ENCODE results near the gene RNF123. TPM values are rescaled to one million over a fixed set of nuclear protein-coding genes. Genes with fewer than 3 reads are reported as not detected.

RNF123 gene
- total and polyA plus RNA-seq, 2 donors (not counting 1 experiment from before 2014, with no cell fraction given) = 51.8 to 69.0 TPM

DNA sequence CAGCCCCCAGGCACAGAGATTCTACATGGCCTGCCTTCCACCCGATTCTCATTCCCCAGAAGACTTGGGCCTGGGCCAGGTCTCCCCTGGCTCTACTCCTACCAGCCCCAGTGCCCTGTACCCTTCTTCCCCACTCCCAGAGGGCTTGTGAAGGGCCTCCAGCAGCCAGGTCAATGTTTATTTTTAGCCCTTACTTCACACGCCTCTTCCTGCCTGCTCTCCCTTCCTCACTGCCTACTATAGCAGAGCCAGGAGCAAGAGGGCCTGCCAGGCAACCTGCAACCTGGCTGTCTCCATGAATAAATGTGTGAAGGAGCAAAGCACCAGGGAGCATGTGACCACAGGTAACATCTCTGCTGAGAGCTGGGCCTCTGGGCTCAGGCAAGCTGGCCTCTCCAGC lies 41.6 kb upstream of the RNF123 start:
- Histone ChIP-seq H3K4me2 (replicated peaks; ENCODE audit: low read depth, low read length, poor library complexity, severe bottlenecking) (no peak overlapping the region), H3K27me3 (replicated peaks in 1 of 4; ENCODE audit: control extremely low read depth in 1 of 4, control insufficient read depth in 3 of 4, insufficient read depth in 4 of 4, low read length in 3 of 4) (no peaks in the 10 kb centered on the region), H3K4me3 (ENCODE audit: control extremely low read depth in 1 of 5, extremely low read depth in 1 of 5, insufficient read depth in 1 of 5, low read depth in 2 of 5, low read length in 4 of 5) (no peak overlapping the region), H3K27ac (ENCODE audit: low read length in 2 of 2) (no peak overlapping the region), H3K9ac (ENCODE audit: low read length) (no peak overlapping the region), H3K4me1 (ENCODE audit: control insufficient read depth in 2 of 2, insufficient read depth in 2 of 2, low read length in 2 of 2) (no peaks in the 10 kb centered on the region), H3K79me2 (ENCODE audit: control insufficient read depth, insufficient read depth, low read length) (no peaks in the 10 kb centered on the region), H3K9me3 (ENCODE audit: control extremely low read depth in 1 of 3, control insufficient read depth in 2 of 3, insufficient read depth in 1 of 3, low read length in 2 of 3) (no peaks in the 10 kb centered on the region), H3K36me3 (replicated peaks in 1 of 2; ENCODE audit: control extremely low read depth in 1 of 2, control insufficient read depth in 1 of 2, extremely low read depth in 1 of 2, insufficient read depth in 2 of 2, low read length in 1 of 2) (no peaks in the 10 kb centered on the region), H4K20me1 (ENCODE audit: control insufficient read depth, insufficient read depth, low read length, poor library complexity, severe bottlenecking) (no peaks in the 10 kb centered on the region), H2AFZ (ENCODE audit: insufficient read depth, low read depth, low read length, poor library complexity, severe bottlenecking) (no peak overlapping the region)
- Mint-ChIP-seq H3K4me1 (no peaks in the 10 kb centered on the region), H3K4me3 (no peak overlapping the region), H3K27me3 (peaks cover 3% of the 10 kb centered on the region), H3K9me3 (ENCODE audit: insufficient read depth) (no peaks in the 10 kb centered on the region), H3K27ac (no peak overlapping the region)
- ChIA-PET CTCF (no interaction called here), POLR2A (no interaction called here)
- intact Hi-C loops (cut with micrococcal nuclease) = no loop called here
- ATAC-seq (ENCODE audit: low read depth) (no peak), DNase-seq (no peak)
- no peak for TF ChIP-seq EZH2 (IDR thresholded peaks at IDR 0.05; ENCODE audit: borderline replicate concordance, insufficient read depth, low read depth, low read length, poor library complexity, severe bottlenecking)
- TF ChIP-seq, protein P1, sequence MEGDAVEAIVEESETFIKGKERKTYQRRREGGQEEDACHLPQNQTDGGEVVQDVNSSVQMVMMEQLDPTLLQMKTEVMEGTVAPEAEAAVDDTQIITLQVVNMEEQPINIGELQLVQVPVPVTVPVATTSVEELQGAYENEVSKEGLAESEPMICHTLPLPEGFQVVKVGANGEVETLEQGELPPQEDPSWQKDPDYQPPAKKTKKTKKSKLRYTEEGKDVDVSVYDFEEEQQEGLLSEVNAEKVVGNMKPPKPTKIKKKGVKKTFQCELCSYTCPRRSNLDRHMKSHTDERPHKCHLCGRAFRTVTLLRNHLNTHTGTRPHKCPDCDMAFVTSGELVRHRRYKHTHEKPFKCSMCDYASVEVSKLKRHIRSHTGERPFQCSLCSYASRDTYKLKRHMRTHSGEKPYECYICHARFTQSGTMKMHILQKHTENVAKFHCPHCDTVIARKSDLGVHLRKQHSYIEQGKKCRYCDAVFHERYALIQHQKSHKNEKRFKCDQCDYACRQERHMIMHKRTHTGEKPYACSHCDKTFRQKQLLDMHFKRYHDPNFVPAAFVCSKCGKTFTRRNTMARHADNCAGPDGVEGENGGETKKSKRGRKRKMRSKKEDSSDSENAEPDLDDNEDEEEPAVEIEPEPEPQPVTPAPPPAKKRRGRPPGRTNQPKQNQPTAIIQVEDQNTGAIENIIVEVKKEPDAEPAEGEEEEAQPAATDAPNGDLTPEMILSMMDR (IDR thresholded peaks at IDR 0.05) = no peak
- whole genome bisulfite sequencing (ENCODE audit: insufficient coverage) = 100% methylated on average over 1 of the region's 2 CpGs

DNA sequence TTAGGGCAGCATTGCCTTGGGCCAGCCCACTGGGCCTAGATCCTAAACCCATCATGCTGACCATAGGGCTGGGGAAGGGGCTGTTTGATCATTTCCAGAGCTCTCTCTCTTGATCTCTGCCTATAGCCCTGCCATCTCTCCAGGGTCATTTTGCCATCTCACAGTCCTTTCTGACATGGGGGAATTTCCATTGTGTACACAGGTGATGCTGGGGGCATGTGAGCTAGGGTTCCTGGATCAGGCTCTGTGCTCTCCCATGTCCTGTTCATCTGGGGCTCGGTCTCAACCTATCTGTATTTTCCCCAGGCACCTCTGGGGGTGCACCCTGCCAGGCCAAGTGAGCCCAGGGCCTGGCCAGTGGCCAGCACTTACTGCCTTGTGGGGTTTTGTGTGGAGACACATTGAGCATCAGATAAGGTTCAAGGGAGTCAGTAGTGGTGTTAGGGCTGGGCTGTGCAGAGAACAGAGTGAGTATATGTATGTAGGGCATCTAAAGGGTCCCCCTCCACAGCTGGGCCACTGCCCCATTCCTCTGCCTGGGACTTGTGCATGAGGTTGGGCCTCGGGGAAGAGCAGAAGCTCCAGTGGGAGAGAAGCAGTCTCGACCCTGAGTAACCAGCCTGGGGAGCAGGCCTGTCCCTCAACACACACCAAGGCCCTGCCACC lies 40.9 kb upstream of the RNF123 start:
- H3K4me2 ChIP-seq (replicated peaks; ENCODE audit: low read depth, low read length, poor library complexity, severe bottlenecking) = no peak overlapping the region
- CTCF ChIA-PET = no interaction called here

More for the DNA sequence above, 40.9 kb upstream of the RNF123 start:
- intact Hi-C loops (cut with micrococcal nuclease) = no loop called here
- Histone ChIP-seq H3K79me2 (ENCODE audit: control insufficient read depth, insufficient read depth, low read length) (no peaks in the 10 kb centered on the region), H3K9ac (ENCODE audit: low read length) (no peak overlapping the region), H3K4me3 (ENCODE audit: control extremely low read depth in 1 of 5, extremely low read depth in 1 of 5, insufficient read depth in 1 of 5, low read depth in 2 of 5, low read length in 4 of 5) (no peak overlapping the region), H3K9me3 (ENCODE audit: control extremely low read depth in 1 of 3, control insufficient read depth in 2 of 3, insufficient read depth in 1 of 3, low read length in 2 of 3) (no peaks in the 10 kb centered on the region), H3K36me3 (replicated peaks in 1 of 2; ENCODE audit: control extremely low read depth in 1 of 2, control insufficient read depth in 1 of 2, extremely low read depth in 1 of 2, insufficient read depth in 2 of 2, low read length in 1 of 2) (no peaks in the 10 kb centered on the region), H2AFZ (ENCODE audit: insufficient read depth, low read depth, low read length, poor library complexity, severe bottlenecking) (no peak overlapping the region), H3K27me3 (replicated peaks in 1 of 4; ENCODE audit: control extremely low read depth in 1 of 4, control insufficient read depth in 3 of 4, insufficient read depth in 4 of 4, low read length in 3 of 4) (no peaks in the 10 kb centered on the region), H4K20me1 (ENCODE audit: control insufficient read depth, insufficient read depth, low read length, poor library complexity, severe bottlenecking) (no peaks in the 10 kb centered on the region), H3K27ac (ENCODE audit: low read length in 2 of 2) (no peak overlapping the region), H3K4me1 (ENCODE audit: control insufficient read depth in 2 of 2, insufficient read depth in 2 of 2, low read length in 2 of 2) (no peaks in the 10 kb centered on the region)
- Mint-ChIP-seq H3K4me1 (no peaks in the 10 kb centered on the region), H3K27me3 (peaks cover 3% of the 10 kb centered on the region), H3K27ac (no peak overlapping the region), H3K4me3 (no peak overlapping the region), H3K9me3 (ENCODE audit: insufficient read depth) (no peaks in the 10 kb centered on the region)
- 83% methylated on average over 2 of the region's 3 CpGs for WGBS (ENCODE audit: insufficient coverage)
- POLR2A ChIA-PET = no interaction called here
- no peak for DNase-seq
- ATAC-seq (ENCODE audit: low read depth) = no peak
- TF ChIP-seq, protein P1 (IDR thresholded peaks at IDR 0.05) = no peak
- no peak for TF ChIP-seq EZH2 (IDR thresholded peaks at IDR 0.05; ENCODE audit: borderline replicate concordance, insufficient read depth, low read depth, low read length, poor library complexity, severe bottlenecking)
